RCC 7860 (cell line): ENCODE results near the gene CMIP.
"Not testable (repeated sequence)": the region's sequence is repeated elsewhere in the genome, so short reads cannot be mapped to it uniquely, and the experiment has no call there.

ENCODE experiments used
- DNase-seq: peaks from one replicate; pipeline ENCODE4 v3.0.0-alpha.2; 2015; ENCODE audit warnings: low spot score
- FAIRE-seq: peaks from 2 replicates; lab custom pipeline; 2012; peaks lifted over from hg19 to GRCh38; lab: Jason Lieb, UNC

CMIP gene

GRCh38 chr16:81688839-81689238 is 244.2 kb downstream of the CMIP start:
- not testable (repeated sequence) for DNase-seq, FAIRE-seq

GRCh38 chr16:81692021-81692420 is 247.4 kb downstream of the CMIP start:
- no peak for FAIRE-seq
- DNase-seq: no peak

- no peak for DNase-seq
- FAIRE-seq: no peak
These were observed 248.0 kb downstream of the CMIP start for GRCh38 chr16:81692571-81692970.

- no peak for DNase-seq
- no peak for FAIRE-seq
These were observed 248.6 kb downstream of the CMIP start for GRCh38 chr16:81693041-81693743.

- FAIRE-seq (no peak), DNase-seq (no peak)
These were observed 249.2 kb downstream of the CMIP start for GRCh38 chr16:81693744-81694303.

- FAIRE-seq (no peak), DNase-seq (no peak)
These were observed 250.1 kb downstream of the CMIP start for GRCh38 chr16:81694494-81695280.

GRCh38 chr16:81695321-81696165 is 250.9 kb downstream of the CMIP start:
- FAIRE-seq (no peak), DNase-seq (no peak)

- no peak for FAIRE-seq
- no peak for DNase-seq
These were observed 251.8 kb downstream of the CMIP start for GRCh38 chr16:81696166-81696960.

- DNase-seq (peak; percentile 28), FAIRE-seq (no peak)
These were observed 252.5 kb downstream of the CMIP start for GRCh38 chr16:81696961-81697615.

- DNase-seq (no peak), FAIRE-seq (no peak)
These were observed 253.2 kb downstream of the CMIP start for GRCh38 chr16:81697616-81698309.

GRCh38 chr16:81698310-81698641 is 253.7 kb downstream of the CMIP start:
- FAIRE-seq (no peak), DNase-seq (no peak)

- FAIRE-seq (no peak), DNase-seq (no peak)
These were observed 255.0 kb downstream of the CMIP start for GRCh38 chr16:81699596-81699995.

- DNase-seq (peak; percentile 53), FAIRE-seq (peak; percentile 65)
These were observed 255.6 kb downstream of the CMIP start for GRCh38 chr16:81700071-81700779.

GRCh38 chr16:81700780-81701165 is 256.2 kb downstream of the CMIP start:
- DNase-seq (no peak), FAIRE-seq (no peak)

- no peak for DNase-seq
- no peak for FAIRE-seq
These were observed 256.8 kb downstream of the CMIP start for GRCh38 chr16:81701296-81701970.

- FAIRE-seq: no peak
- no peak for DNase-seq
These were observed 257.9 kb downstream of the CMIP start for GRCh38 chr16:81702506-81702905.

- peak; percentile 51 for FAIRE-seq
- peak; percentile 70 for DNase-seq
These were observed 258.9 kb downstream of the CMIP start for GRCh38 chr16:81703177-81704155.
